AG08396 (cell line): ENCODE measurements around the gene CDCA3.
A peak's percentile ranks its signal among the peaks of the same experiment; 100 is the strongest.

Source experiments
- DNase-seq: peaks from one replicate; pipeline ENCODE4 v3.0.0; 2012; ENCODE audit warnings: low spot score, mixed read lengths

Gene CDCA3

GRCh38 chr12:6832125-6832524 lies 19.0 kb downstream of the CDCA3 start:
- DNase-seq, result no peak

GRCh38 chr12:6831450-6831995 lies 19.6 kb downstream of the CDCA3 start:
- DNase-seq, result no peak

- DNase-seq, result no peak
Measured at GRCh38 chr12:6830999-6831398, 20.1 kb downstream of the CDCA3 start.

- DNase-seq, result no peak
Measured at GRCh38 chr12:6830286-6830890, 20.7 kb downstream of the CDCA3 start.

- DNase-seq, result peak; percentile 71
Measured at GRCh38 chr12:6829536-6830220, 21.4 kb downstream of the CDCA3 start.

- DNase-seq, result peak; percentile 74
Measured at GRCh38 chr12:6828781-6829535, 22.1 kb downstream of the CDCA3 start.

GRCh38 chr12:6827982-6828780 lies 22.9 kb downstream of the CDCA3 start, which contains the start of gene P3H3:
Gene P3H3 (plus strand): TSS chr12:6828407. CDS start chr12:6828441, 34 bp downstream.
- peak; percentile 77 for DNase-seq

GRCh38 chr12:6827437-6827911 lies 23.6 kb downstream of the CDCA3 start:
- DNase-seq, result peak; percentile 91

- DNase-seq, result no peak
Measured at GRCh38 chr12:6826734-6827436, 24.2 kb downstream of the CDCA3 start.

- DNase-seq, result no peak
Measured at GRCh38 chr12:6826125-6826733, 24.9 kb downstream of the CDCA3 start.

- DNase-seq, result peak; percentile 94
Measured at GRCh38 chr12:6825398-6826124, 25.5 kb downstream of the CDCA3 start.

GRCh38 chr12:6824901-6825381 lies 26.1 kb downstream of the CDCA3 start:
- peak; percentile 55 for DNase-seq

GRCh38 chr12:6824085-6824775 lies 26.9 kb downstream of the CDCA3 start:
- DNase-seq, result no peak

- no peak for DNase-seq
Measured at GRCh38 chr12:6823182-6824084, 27.7 kb downstream of the CDCA3 start.

- DNase-seq, result no peak
Measured at GRCh38 chr12:6822426-6823135, 28.5 kb downstream of the CDCA3 start.

- peak; percentile 80 for DNase-seq
Measured at GRCh38 chr12:6821591-6822425, 29.3 kb downstream of the CDCA3 start, which contains the start of gene GPR162. Gene GPR162 (plus strand): TSS chr12:6821821. CDS start chr12:6823899, 2,078 bp downstream.
